Ishikawa (cell line): Measurements from ENCODE around the gene NUAK2.

ENCODE experiments used
- CEBPB ChIP-seq: IDR thresholded peaks from 2 replicates; pipeline ENCODE4 v1.6.1; 2012
- CREB1 ChIP-seq: IDR thresholded peaks from 2 replicates; pipeline ENCODE4 v1.6.1; 2012; ENCODE audit warnings: low read depth
- EGR1 ChIP-seq: IDR thresholded peaks from 2 replicates; pipeline ENCODE4 v1.6.1; 2012
- EP300 ChIP-seq: IDR thresholded peaks from 2 replicates; pipeline ENCODE4 v1.6.1; 2012; ENCODE audit warnings: borderline replicate concordance
- FOXM1 ChIP-seq: IDR thresholded peaks from 2 replicates; pipeline ENCODE4 v1.6.1; 2012; ENCODE audit warnings: low read depth, borderline replicate concordance
- NFIC ChIP-seq: IDR thresholded peaks from 2 replicates; pipeline ENCODE4 v1.6.1; 2012
- RAD21 ChIP-seq: IDR thresholded peaks from 2 replicates; pipeline ENCODE4 v1.6.1; 2012; ENCODE audit warnings: low read depth
- REST ChIP-seq: IDR thresholded peaks from 2 replicates; pipeline ENCODE4 v1.6.1; 2012; ENCODE audit warnings: low read depth, mild to moderate bottlenecking
- TAF1 ChIP-seq: IDR thresholded peaks from 2 replicates; pipeline ENCODE4 v1.6.1; 2012; ENCODE audit warnings: low read depth, mild to moderate bottlenecking
- TCF12 ChIP-seq: IDR thresholded peaks from 2 replicates; pipeline ENCODE4 v1.6.1; 2012; ENCODE audit warnings: low read depth
- TEAD4 ChIP-seq: IDR thresholded peaks from 2 replicates; pipeline ENCODE4 v1.6.1; 2012
- YY1 ChIP-seq: IDR thresholded peaks from 2 replicates; pipeline ENCODE4 v1.6.1; 2012; ENCODE audit warnings: low read depth
- ZBTB7A ChIP-seq: IDR thresholded peaks from 2 replicates; pipeline ENCODE4 v1.6.1; 2012; ENCODE audit warnings: low read depth
- TF ChIP-seq, protein P1 (sequence below): IDR thresholded peaks from 2 replicates; pipeline ENCODE4 v1.6.1; 2012
- TF ChIP-seq, protein P2 (sequence below): IDR thresholded peaks from 2 replicates; pipeline ENCODE4 v1.6.1; 2012

Gene NUAK2

GRCh38 chr1:205272536-205272935 is 49.0 kb downstream of the NUAK2 start:
- TF ChIP-seq TEAD4 (no peak), EGR1 (no peak)

- TF ChIP-seq, protein P1, sequence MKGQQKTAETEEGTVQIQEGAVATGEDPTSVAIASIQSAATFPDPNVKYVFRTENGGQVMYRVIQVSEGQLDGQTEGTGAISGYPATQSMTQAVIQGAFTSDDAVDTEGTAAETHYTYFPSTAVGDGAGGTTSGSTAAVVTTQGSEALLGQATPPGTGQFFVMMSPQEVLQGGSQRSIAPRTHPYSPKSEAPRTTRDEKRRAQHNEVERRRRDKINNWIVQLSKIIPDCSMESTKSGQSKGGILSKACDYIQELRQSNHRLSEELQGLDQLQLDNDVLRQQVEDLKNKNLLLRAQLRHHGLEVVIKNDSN, result no peak
- no peak for TF ChIP-seq ZBTB7A
- TF ChIP-seq CEBPB, result no peak
- TF ChIP-seq FOXM1, result no peak
- TF ChIP-seq TAF1, result no peak
- TF ChIP-seq EP300, result no peak
- TF ChIP-seq RAD21, result no peak
- no peak for TF ChIP-seq YY1
- no peak for TF ChIP-seq TEAD4
- no peak for TF ChIP-seq NFIC
- TF ChIP-seq, protein P2, sequence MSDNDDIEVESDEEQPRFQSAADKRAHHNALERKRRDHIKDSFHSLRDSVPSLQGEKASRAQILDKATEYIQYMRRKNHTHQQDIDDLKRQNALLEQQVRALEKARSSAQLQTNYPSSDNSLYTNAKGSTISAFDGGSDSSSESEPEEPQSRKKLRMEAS, result no peak
- no peak for TF ChIP-seq CREB1
- TF ChIP-seq EGR1, result no peak
- no peak for TF ChIP-seq TCF12
- TF ChIP-seq REST, result no peak
These were observed 49.8 kb downstream of the NUAK2 start for GRCh38 chr1:205271745-205272144.

DNA sequence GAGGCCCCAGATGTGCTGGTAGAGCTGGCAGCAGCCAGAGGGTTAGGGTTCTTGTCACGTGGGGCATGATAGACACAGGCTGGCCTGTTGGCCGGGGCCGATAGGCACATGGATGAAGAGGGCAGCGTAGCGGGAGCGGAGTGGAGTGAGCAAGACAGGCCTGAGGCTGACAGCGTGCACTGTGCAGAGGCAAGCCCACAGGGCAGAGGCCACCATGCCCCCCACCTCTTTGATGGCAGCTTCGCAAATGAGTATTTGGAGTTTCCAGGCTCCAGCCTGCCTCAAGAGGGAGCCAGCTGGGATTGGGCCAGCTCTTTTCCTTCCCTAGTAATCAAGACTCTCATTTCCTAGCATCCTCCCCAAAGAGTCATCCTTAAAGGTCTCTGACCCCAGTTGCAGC is 50.3 kb downstream of the NUAK2 start:
- TF ChIP-seq EGR1 (no peak), CREB1 (no peak), TAF1 (no peak), YY1 (no peak), NFIC (no peak), ZBTB7A (no peak), TCF12 (no peak), TEAD4 (no peak), REST (no peak)
- TF ChIP-seq, protein P1, result no peak

- TF ChIP-seq TEAD4 (no peak), RAD21 (no peak), REST (no peak), CEBPB (no peak), EGR1 (no peak), TCF12 (no peak), TAF1 (no peak), YY1 (no peak), EP300 (no peak), NFIC (no peak), CREB1 (no peak), FOXM1 (no peak), ZBTB7A (no peak)
- TF ChIP-seq, protein P1, result no peak
- TF ChIP-seq, protein P2, result no peak
These were observed 50.8 kb downstream of the NUAK2 start for GRCh38 chr1:205270764-205271163.

- TF ChIP-seq EGR1 (no peak), CEBPB (no peak), RAD21 (no peak), REST (no peak), ZBTB7A (no peak), NFIC (no peak), YY1 (no peak), TCF12 (no peak), TAF1 (no peak), EP300 (no peak)
- TF ChIP-seq, protein P1, result no peak
These were observed 51.3 kb downstream of the NUAK2 start for GRCh38 chr1:205270271-205270670.
